Endothelial cell (in vitro differentiated cells): ENCODE data around the gene LAMA2. TPM values are rescaled to one million over a fixed set of nuclear protein-coding genes. Genes with fewer than 3 reads are reported as not detected.

Experiments
- DNase-seq: peaks from one replicate; pipeline ENCODE4 v3.0.0; 2021; ENCODE audit warnings: low spot score
- H3K27ac Mint-ChIP-seq: one replicate; pipeline ENCODE4 v1.8.0; 2021; ENCODE audit warnings: mixed read lengths, inconsistent platforms; ENCODE audit not compliant: unreplicated experiment
- H3K27me3 Mint-ChIP-seq: one replicate; pipeline ENCODE4 v1.8.0; 2021; ENCODE audit warnings: mild to moderate bottlenecking, moderate library complexity, mixed read lengths, inconsistent platforms; ENCODE audit not compliant: unreplicated experiment
- H3K36me3 Mint-ChIP-seq: one replicate; pipeline ENCODE4 v1.8.0; 2021; ENCODE audit warnings: mild to moderate bottlenecking, low read depth, mixed read lengths, inconsistent platforms; ENCODE audit not compliant: unreplicated experiment
- H3K4me1 Mint-ChIP-seq: one replicate; pipeline ENCODE4 v1.8.0; 2021; ENCODE audit warnings: mild to moderate bottlenecking, mixed read lengths, inconsistent platforms; ENCODE audit not compliant: unreplicated experiment
- H3K4me3 Mint-ChIP-seq: one replicate; pipeline ENCODE4 v1.8.0; 2021; ENCODE audit warnings: mild to moderate bottlenecking, mixed read lengths, inconsistent platforms; ENCODE audit not compliant: unreplicated experiment
- H3K9me3 Mint-ChIP-seq: one replicate; pipeline ENCODE4 v1.8.0; 2021; ENCODE audit warnings: mixed read lengths, inconsistent platforms; ENCODE audit not compliant: unreplicated experiment
- total RNA-seq: library from RNA; stranded (reverse); fragmentation: NEBNext Ultra II Directional; extraction: Animal tissue kit (Norgen Biotek cat#: 25700); gene quantifications from one replicate; pipeline ENCODE4 v1.2.1, GENCODE V29; 2021; ENCODE audit not compliant: unreplicated experiment
- TF ChIP-seq, protein P1 (sequence below): fragments of 200-600 bp; sonication (generic); IDR thresholded peaks from one replicate; pipeline ENCODE4 v1.5.0; 2021; ENCODE audit warnings: antibody characterized with exemption; ENCODE audit not compliant: unreplicated experiment

Gene LAMA2
- total RNA-seq, 1 donor from 2014 or later, result 2.0 TPM

DNA sequence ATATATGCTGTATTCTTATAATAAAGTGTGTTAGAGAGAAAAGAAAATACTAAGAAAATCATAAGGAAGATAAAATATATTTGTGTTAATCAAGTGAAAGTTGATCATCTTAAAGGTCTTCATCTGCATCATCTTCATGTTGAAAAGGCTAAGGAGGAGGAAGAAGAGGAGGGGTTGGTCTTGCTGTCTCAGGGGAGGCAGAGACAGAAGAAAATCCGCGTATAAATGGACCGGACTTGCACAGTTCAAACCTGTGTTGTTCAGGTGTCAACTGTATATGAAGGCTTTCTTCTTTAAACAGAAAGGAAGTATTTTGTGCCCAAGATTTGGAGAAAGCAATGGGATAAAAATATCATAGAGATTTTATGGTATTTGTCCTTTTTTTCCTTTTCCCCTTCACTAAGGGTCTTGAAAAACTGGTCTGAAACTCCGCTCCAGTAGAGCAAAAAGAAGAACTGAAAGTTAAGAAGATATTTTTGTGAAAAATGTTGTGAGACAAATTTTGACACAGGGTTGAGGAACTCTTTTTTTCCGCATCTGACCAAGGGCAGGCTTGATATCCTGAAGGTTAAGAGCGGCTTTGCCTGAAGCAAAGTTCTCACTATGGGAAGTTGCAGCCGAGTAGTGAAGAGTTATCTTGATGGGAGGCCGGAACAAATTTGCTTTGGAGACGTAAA, 350.7 kb downstream of the LAMA2 start:
- no peak overlapping the region for H3K4me3 Mint-ChIP-seq
- peaks cover 7% of the 10 kb centered on the region for H3K4me1 Mint-ChIP-seq
- H3K27me3 Mint-ChIP-seq, result no peaks in the 10 kb centered on the region
- no peaks in the 10 kb centered on the region for H3K9me3 Mint-ChIP-seq
- no peak for DNase-seq
- H3K36me3 Mint-ChIP-seq, result no peaks in the 10 kb centered on the region
- TF ChIP-seq, protein P1, sequence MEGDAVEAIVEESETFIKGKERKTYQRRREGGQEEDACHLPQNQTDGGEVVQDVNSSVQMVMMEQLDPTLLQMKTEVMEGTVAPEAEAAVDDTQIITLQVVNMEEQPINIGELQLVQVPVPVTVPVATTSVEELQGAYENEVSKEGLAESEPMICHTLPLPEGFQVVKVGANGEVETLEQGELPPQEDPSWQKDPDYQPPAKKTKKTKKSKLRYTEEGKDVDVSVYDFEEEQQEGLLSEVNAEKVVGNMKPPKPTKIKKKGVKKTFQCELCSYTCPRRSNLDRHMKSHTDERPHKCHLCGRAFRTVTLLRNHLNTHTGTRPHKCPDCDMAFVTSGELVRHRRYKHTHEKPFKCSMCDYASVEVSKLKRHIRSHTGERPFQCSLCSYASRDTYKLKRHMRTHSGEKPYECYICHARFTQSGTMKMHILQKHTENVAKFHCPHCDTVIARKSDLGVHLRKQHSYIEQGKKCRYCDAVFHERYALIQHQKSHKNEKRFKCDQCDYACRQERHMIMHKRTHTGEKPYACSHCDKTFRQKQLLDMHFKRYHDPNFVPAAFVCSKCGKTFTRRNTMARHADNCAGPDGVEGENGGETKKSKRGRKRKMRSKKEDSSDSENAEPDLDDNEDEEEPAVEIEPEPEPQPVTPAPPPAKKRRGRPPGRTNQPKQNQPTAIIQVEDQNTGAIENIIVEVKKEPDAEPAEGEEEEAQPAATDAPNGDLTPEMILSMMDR, result no peak
- H3K27ac Mint-ChIP-seq, result no peak overlapping the region

DNA sequence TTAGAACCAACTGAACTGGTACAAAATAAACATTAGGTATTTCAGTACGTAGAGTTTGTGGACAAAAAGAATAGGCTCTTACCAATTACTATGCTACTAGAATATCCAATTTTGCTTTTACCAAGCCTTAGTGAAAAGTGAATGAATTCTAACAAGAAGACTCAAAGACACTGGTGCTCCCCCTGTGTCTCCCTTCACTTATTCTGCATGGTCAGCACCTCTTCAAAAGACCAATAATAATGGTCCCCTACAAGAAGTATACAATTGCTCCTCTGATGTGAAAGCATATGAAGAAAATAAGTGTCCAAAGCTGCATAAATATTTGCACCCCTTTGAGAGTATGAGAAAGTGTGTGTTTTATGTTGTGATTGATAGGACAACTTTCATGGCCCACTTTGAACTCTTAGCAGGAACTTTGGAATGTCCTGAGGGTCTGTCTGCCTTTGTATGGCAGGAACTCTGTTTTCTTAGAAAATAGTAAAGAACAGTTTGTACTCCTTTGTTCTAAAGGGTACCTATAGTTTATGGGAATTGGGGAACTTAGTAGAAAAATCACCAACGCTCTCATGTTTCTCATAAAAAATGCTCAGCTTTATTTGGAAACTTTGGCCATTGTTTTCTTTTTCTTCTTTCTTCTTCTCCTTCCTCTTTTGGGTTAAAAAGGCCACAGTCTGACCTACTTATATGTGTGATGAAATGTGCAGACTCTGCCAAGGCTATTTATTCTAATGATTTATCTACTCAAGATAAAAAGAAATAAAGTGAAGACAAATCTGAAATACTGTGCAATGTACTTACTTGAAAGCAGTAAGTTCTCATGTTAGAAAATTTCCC, 352.4 kb downstream of the LAMA2 start:
- TF ChIP-seq, protein P1, result no peak
- Mint-ChIP-seq H3K36me3 (no peaks in the 10 kb centered on the region), H3K4me3 (no peak overlapping the region), H3K9me3 (no peaks in the 10 kb centered on the region), H3K4me1 (peaks cover 7% of the 10 kb centered on the region), H3K27me3 (no peaks in the 10 kb centered on the region), H3K27ac (no peak overlapping the region)
- no peak for DNase-seq

DNA sequence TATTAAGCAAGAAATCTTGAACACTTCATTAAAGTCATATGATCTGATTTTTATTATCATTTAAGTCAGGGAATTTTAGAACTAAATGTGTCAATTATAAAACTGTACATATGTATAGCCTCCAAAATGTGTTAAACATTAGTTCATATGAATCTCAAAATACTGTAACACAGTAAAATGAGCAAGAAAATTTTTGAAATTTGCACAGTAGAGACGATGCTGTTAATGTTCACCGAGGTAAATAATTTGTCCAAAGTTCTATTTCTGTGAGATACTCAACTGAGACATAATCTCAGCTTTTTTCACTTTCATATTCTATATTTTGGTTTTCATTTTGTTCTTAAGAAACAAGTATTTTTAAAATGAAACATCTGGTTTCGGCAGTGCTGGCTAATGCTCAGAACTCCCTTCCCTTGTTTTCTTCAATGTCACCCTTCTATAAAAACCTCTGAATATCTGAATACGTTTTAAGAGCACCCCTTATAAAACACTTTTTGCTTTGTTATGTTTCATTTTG, 353.1 kb downstream of the LAMA2 start:
- H3K4me1 Mint-ChIP-seq, result peaks cover 7% of the 10 kb centered on the region
- H3K4me3 Mint-ChIP-seq, result no peak overlapping the region
- no peaks in the 10 kb centered on the region for H3K9me3 Mint-ChIP-seq
- no peak overlapping the region for H3K27ac Mint-ChIP-seq
- H3K27me3 Mint-ChIP-seq, result no peaks in the 10 kb centered on the region
- TF ChIP-seq, protein P1, result no peak
- no peak for DNase-seq
- H3K36me3 Mint-ChIP-seq, result no peaks in the 10 kb centered on the region

DNA sequence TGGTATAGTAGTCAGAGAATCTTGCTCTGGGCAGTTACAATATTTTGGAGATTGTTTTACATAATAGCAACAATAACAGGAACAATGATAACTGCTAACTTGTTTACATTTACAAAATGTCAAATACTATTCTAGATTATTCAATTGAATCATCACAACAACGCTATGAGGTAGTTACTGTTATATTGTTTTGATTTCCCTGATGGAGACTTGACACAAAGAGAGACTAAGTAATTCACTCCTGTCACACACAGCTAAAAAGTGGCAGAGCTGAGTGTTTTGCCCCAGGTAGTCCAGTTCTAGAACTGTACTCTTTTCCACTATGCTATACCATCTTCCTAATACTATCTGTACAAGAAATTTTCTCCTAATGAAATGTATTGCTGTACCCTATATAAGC, 356.1 kb downstream of the LAMA2 start:
- H3K9me3 Mint-ChIP-seq, result no peaks in the 10 kb centered on the region
- TF ChIP-seq, protein P1, result no peak
- H3K4me1 Mint-ChIP-seq, result peaks cover 14% of the 10 kb centered on the region
- no peaks in the 10 kb centered on the region for H3K36me3 Mint-ChIP-seq
- H3K4me3 Mint-ChIP-seq, result no peak overlapping the region
- no peak overlapping the region for H3K27ac Mint-ChIP-seq
- H3K27me3 Mint-ChIP-seq, result peaks cover 1% of the 10 kb centered on the region
- no peak for DNase-seq
